HepG2 (cell line): ENCODE measurements around the gene MED22. TPM values are rescaled to one million over a fixed set of nuclear protein-coding genes. Genes with fewer than 3 reads are reported as not detected.

Source experiments
- ATAC-seq: fragments of 200-7000 bp; cut with Tn5 transposase; 3 replicates; pipeline ENCODE4 v1.9.1; 2020; ENCODE audit warnings: mild to moderate bottlenecking, moderate library complexity
- BruUV-seq: library from RNA; stranded (reverse); fragments of 400-500 nt; replicated peaks from 2 replicates; lab custom pipeline; 2021; lab: Mats Ljungman, UMichigan
- CTCF ChIA-PET: fragments of 300-600 bp; formaldehyde crosslinking; extraction: SDS; loops from one replicate; lab custom pipeline; 2021; ENCODE audit warnings: low total read pairs, inconsistent platforms, low intra/inter-chr PET ratio; lab: Yijun Ruan, JAX
- POLR2A ChIA-PET: fragments of 350-600 bp; sonication (Branson Sonifier 250); formaldehyde crosslinking; loops from one replicate; lab custom pipeline; 2020; ENCODE audit warnings: antibody characterized with exemption, inconsistent platforms; lab: Yijun Ruan, JAX
- DNase-seq: peaks from one replicate; pipeline ENCODE4 v3.0.0-alpha.2; 2015; ENCODE audit warnings: low spot score
- FAIRE-seq: peaks from 3 replicates; lab custom pipeline; 2011; peaks lifted over from hg19 to GRCh38; lab: Jason Lieb, UNC
- H2AFZ ChIP-seq: one replicate; pipeline ENCODE4 v1.6.1; 2011; ENCODE audit warnings: low read length, inconsistent platforms
- H3K27ac ChIP-seq: fragments of 300-600 bp; 3 replicates; pipeline ENCODE4 v1.8.0; 2011; ENCODE audit warnings: mixed run types, mild to moderate bottlenecking, mixed read lengths, low read length, inconsistent platforms; ENCODE audit not compliant: insufficient read depth; ENCODE audit errors: extremely low read length
- H3K27me3 ChIP-seq, 2 experiments: fragments of 200-600 bp in 1 of 2; 2 replicates in 1 of 2; 3 replicates in 1 of 2; pipeline versions ENCODE4 v1.6.0 to v1.8.0; 2011; ENCODE audit warnings: low read length in 2 of 2, mild to moderate bottlenecking in 2 of 2, moderate library complexity in 2 of 2, inconsistent platforms in 1 of 2; ENCODE audit not compliant: insufficient read depth in 2 of 2, control insufficient read depth in 1 of 2
- H3K36me3 ChIP-seq, 2 experiments: fragments of 200-600 bp in 1 of 2; replicated peaks in 1 of 2; 2 replicates in 1 of 2; 3 replicates in 1 of 2; pipeline versions ENCODE4 v1.5.1 to v1.8.0; 2011; ENCODE audit warnings: low read length in 2 of 2, inconsistent platforms in 1 of 2; ENCODE audit not compliant: insufficient read depth in 2 of 2, control insufficient read depth in 1 of 2
- H3K4me1 ChIP-seq: 2 replicates; pipeline ENCODE4 v1.5.1; 2012; ENCODE audit warnings: low read length, inconsistent platforms; ENCODE audit not compliant: insufficient read depth
- H3K4me2 ChIP-seq: 2 replicates; pipeline ENCODE4 v1.6.0; 2011; ENCODE audit warnings: low read depth, low read length, inconsistent platforms
- H3K4me3 ChIP-seq, 3 experiments: fragments of 200-600 bp in 1 of 3; sonication (generic), shearing (Covaris generic) in 1 of 3; replicated peaks in 1 of 3; 2 replicates each; pipeline ENCODE4 v1.5.1; 2011 to 2016; ENCODE audit warnings: low read length in 3 of 3, inconsistent platforms in 2 of 3, low read depth in 2 of 3, mild to moderate bottlenecking in 2 of 3, control low read depth in 1 of 3, mixed read lengths in 1 of 3; ENCODE audit not compliant: insufficient read depth in 1 of 3
- H3K79me2 ChIP-seq: one replicate; pipeline ENCODE4 v1.6.1; 2011; ENCODE audit warnings: low read length, inconsistent platforms; ENCODE audit not compliant: insufficient read depth
- H3K9ac ChIP-seq: 2 replicates; pipeline ENCODE4 v1.6.0; 2011; ENCODE audit warnings: mild to moderate bottlenecking, low read depth, low read length, inconsistent platforms; ENCODE audit not compliant: insufficient read depth
- H3K9me3 ChIP-seq: 2 replicates; pipeline ENCODE4 v1.5.1; 2012; ENCODE audit warnings: mild to moderate bottlenecking, low read length
- H4K20me1 ChIP-seq: 2 replicates; pipeline ENCODE4 v1.6.0; 2011; ENCODE audit warnings: inconsistent platforms, mild to moderate bottlenecking, low read length, moderate library complexity; ENCODE audit not compliant: insufficient read depth
- CEBPG ChIP-seq: IDR thresholded peaks from 2 replicates; pipeline ENCODE4 v1.6.1; 2016
- SMARCE1 ChIP-seq: fragments of 450-650 bp; IDR thresholded peaks from 2 replicates; pipeline ENCODE4 v1.6.1; 2017; ENCODE audit warnings: borderline replicate concordance
- ZBTB10 ChIP-seq: sonication (generic); formaldehyde crosslinking; IDR thresholded peaks from 2 replicates; pipeline ENCODE4 v1.4.0; 2020; ENCODE audit warnings: missing genetic modification reagents, borderline replicate concordance
- ZFP36L1 ChIP-seq: sonication (generic); formaldehyde crosslinking; IDR thresholded peaks from 2 replicates; pipeline ENCODE4 v1.8.0; 2022; ENCODE audit warnings: mild to moderate bottlenecking, missing genetic modification reagents, moderate library complexity
- ZNF275 ChIP-seq: sonication (generic); formaldehyde crosslinking; IDR thresholded peaks from 2 replicates; pipeline ENCODE4 v1.8.0; 2022; ENCODE audit warnings: missing genetic modification reagents, mild to moderate bottlenecking, inconsistent platforms, borderline replicate concordance
- WGBS: methylation state at CpG from one replicate; pipeline ENCODE4 v1.1.6; 2017; ENCODE audit warnings: low lambda C conversion rate; 5-methylcytosine and 5-hydroxymethylcytosine counted together
- in situ Hi-C: cut with HindIII; loops from 2 replicates; pipeline ENCODE4 v1.10.0; 2017; ENCODE audit warnings: low pct_unique_long_range_greater_than_20kb; ENCODE audit not compliant: extremely low pct_ligation_motif_present
- intact Hi-C: fragments of 100-400 bp; cut with micrococcal nuclease; formaldehyde crosslinking; loops from one replicate; pipeline ENCODE4 v1.10.0; 2022; ENCODE audit not compliant: unreplicated experiment
- polyA plus RNA-seq, 8 experiments: library from polyadenylated mRNA; depleted of rRNA in 3 of 8; stranded (reverse) in 7 of 8; unstranded in 1 of 8; fragments of >200 nt; fragmentation: Illumina TruSeq in 4 of 8; extraction: Trizol in 4 of 8; gene quantifications; 2 replicates each; pipeline versions ENCODE4 v1.2.1 to v1.2.3, GENCODE V29; 2011 to 2016; ENCODE audit warnings: low read depth in 4 of 8, missing spikeins in 1 of 8, mixed read lengths in 1 of 8; ENCODE audit not compliant: insufficient read depth in 1 of 8
- total RNA-seq, 5 experiments: library from RNA; depleted of rRNA; stranded (reverse); fragments of >200 nt; fragmentation: Illumina TruSeq; extraction: Trizol; gene quantifications; 2 replicates each; pipeline ENCODE4 v1.2.3, GENCODE V29; 2016; ENCODE audit warnings: low read depth in 1 of 5

The MED22 gene
- total and polyA plus RNA-seq, 2 of the 13 experiments (the other 11 are each of a cell fraction or from before 2014, with no cell fraction given) = 15.8 to 22.1 TPM

GRCh38 chr9:133304477-133305377 is 43.2 kb downstream of the MED22 start:
- ChIA-PET POLR2A (no interaction called here), CTCF (no interaction called here)
- BruUV-seq = no TSS peak
- H3K4me2 ChIP-seq = no peak overlapping the region
- no peak overlapping the region for H3K27ac ChIP-seq
- no peak for FAIRE-seq
- no peaks in the 10 kb centered on the region for H4K20me1 ChIP-seq
- no peak overlapping the region for H2AFZ ChIP-seq
- WGBS = 48% methylated on average over 24 of the region's 38 CpGs
- H3K27me3 ChIP-seq = peaks cover 1 to 29% of the 10 kb centered on the region in 2 experiments; a peak in 3 of 5 replicates
- DNase-seq = no peak
- H3K9me3 ChIP-seq = no peaks in the 10 kb centered on the region
- no peak overlapping the region for H3K4me3 ChIP-seq
- intact Hi-C loops = no loop called here
- no peak overlapping the region for H3K9ac ChIP-seq
- no peaks in the 10 kb centered on the region for H3K4me1 ChIP-seq
- in situ Hi-C loops = no loop called here
- H3K79me2 ChIP-seq = no peaks in the 10 kb centered on the region
- no peaks in the 10 kb centered on the region for H3K36me3 ChIP-seq
- TF ChIP-seq ZFP36L1 (CRISPR knock-in tag) = no peak
- TF ChIP-seq CEBPG (CRISPR knock-in tag) = no peak
- no peak for TF ChIP-seq SMARCE1
- no peak for TF ChIP-seq ZNF275 (CRISPR knock-in tag)
- TF ChIP-seq ZBTB10 (CRISPR knock-in tag) = no peak
- no peak for ATAC-seq
